A549 (cell line): Measurements from ENCODE around the gene ARID3A.

ENCODE experiments used
- CTCF ChIP-seq: fragments of >200 bp; sonication (Bioruptor Twin); formaldehyde crosslinking; IDR thresholded peaks from 3 replicates; pipeline ENCODE4 v1.5.1; 2016
- FOSL2 ChIP-seq, 2 experiments: fragments of 450-650 bp in 1 of 2; fragments of >200 bp in 1 of 2; sonication (Bioruptor Twin) in 1 of 2; formaldehyde crosslinking; IDR thresholded peaks; 2 replicates each; pipeline versions ENCODE4 v1.5.0 to v1.6.1; 2016 to 2020; ENCODE audit warnings: mild to moderate bottlenecking in 1 of 2, moderate library complexity in 1 of 2
- HDAC2 ChIP-seq: fragments of 200-600 bp; sonication (generic); IDR thresholded peaks from 2 replicates; pipeline ENCODE4 v1.6.1; 2016
- MAX ChIP-seq: IDR thresholded peaks from 2 replicates; pipeline ENCODE4 v1.6.1; 2012
- PHF8 ChIP-seq: fragments of 200-600 bp; sonication (generic); IDR thresholded peaks from 2 replicates; pipeline ENCODE4 v1.6.1; 2016; ENCODE audit warnings: low read depth, mild to moderate bottlenecking, antibody characterized with exemption, moderate library complexity, borderline replicate concordance
- POLR2A ChIP-seq: IDR thresholded peaks from 2 replicates; pipeline ENCODE4 v1.6.1; 2012; ENCODE audit warnings: mild to moderate bottlenecking, low read length
- REST ChIP-seq: fragments of 200-600 bp; sonication (generic); IDR thresholded peaks from 2 replicates; pipeline ENCODE4 v1.6.1; 2016; ENCODE audit warnings: antibody characterized with exemption, mild to moderate bottlenecking, moderate library complexity
- SMC3 ChIP-seq: fragments of >200 bp; sonication (Bioruptor Twin); formaldehyde crosslinking; IDR thresholded peaks from 3 replicates; pipeline ENCODE4 v1.6.1; 2018; ENCODE audit warnings: inconsistent platforms
- ZFP36 ChIP-seq: fragments of 450-650 bp; IDR thresholded peaks from 2 replicates; pipeline ENCODE4 v1.6.1; 2014; ENCODE audit warnings: borderline replicate concordance; ENCODE audit not compliant: partially characterized antibody

GRCh38 chr19:1002600-1002999 lies 76.8 kb downstream of the ARID3A start:
- no peak for TF ChIP-seq CTCF
- no peak for TF ChIP-seq FOSL2 (IDR thresholded peaks at IDR 0.05)
- TF ChIP-seq FOSL2 (CRISPR knock-in tag; IDR thresholded peaks at IDR 0.05) = no peak
- no peak for TF ChIP-seq SMC3
- no peak for TF ChIP-seq HDAC2
- TF ChIP-seq PHF8 = no peak
- no peak for TF ChIP-seq ZFP36
- TF ChIP-seq POLR2A = no peak
- no peak for TF ChIP-seq REST
- no peak for TF ChIP-seq MAX
